ENCODE data around the gene FGF4.

FGF4 gene

GRCh38 chr11:69814411-69814810, 39.3 kb upstream of the FGF4 start:
- no peak for TF ChIP-seq CTCF (IDR thresholded peaks at IDR 0.05; ENCODE audit: borderline replicate concordance, insufficient read depth, low read depth, low read length)
- H3K4me3 ChIP-seq (ENCODE audit: low read depth, low read length) = no peak overlapping the region

- no peak for TF ChIP-seq CTCF (IDR thresholded peaks at IDR 0.05; ENCODE audit: borderline replicate concordance, insufficient read depth, low read depth, low read length)
- H3K4me3 ChIP-seq (ENCODE audit: low read depth, low read length) = no peak overlapping the region
Observed at GRCh38 chr11:69813839-69814238, 38.7 kb upstream of the FGF4 start.

GRCh38 chr11:69812946-69813345, 37.8 kb upstream of the FGF4 start:
- TF ChIP-seq CTCF (IDR thresholded peaks at IDR 0.05; ENCODE audit: borderline replicate concordance, insufficient read depth, low read depth, low read length) = no peak
- no peak overlapping the region for H3K4me3 ChIP-seq (ENCODE audit: low read depth, low read length)

GRCh38 chr11:69812256-69812655, 37.1 kb upstream of the FGF4 start:
- no peak overlapping the region for H3K4me3 ChIP-seq (ENCODE audit: low read depth, low read length)

GRCh38 chr11:69811431-69811830, 36.3 kb upstream of the FGF4 start:
- H3K4me3 ChIP-seq (ENCODE audit: low read depth, low read length) = no peak overlapping the region
- TF ChIP-seq CTCF (IDR thresholded peaks at IDR 0.05; ENCODE audit: borderline replicate concordance, insufficient read depth, low read depth, low read length) = no peak

More at GRCh38 chr11:69812256-69812655, 37.1 kb upstream of the FGF4 start:
- no peak for TF ChIP-seq CTCF (IDR thresholded peaks at IDR 0.05; ENCODE audit: borderline replicate concordance, insufficient read depth, low read depth, low read length)

GRCh38 chr11:69810289-69811118, 35.4 kb upstream of the FGF4 start:
- no peak for TF ChIP-seq CTCF (IDR thresholded peaks at IDR 0.05; ENCODE audit: borderline replicate concordance, insufficient read depth, low read depth, low read length)

GRCh38 chr11:69808667-69809086, 33.5 kb upstream of the FGF4 start:
- no peak for TF ChIP-seq CTCF (IDR thresholded peaks at IDR 0.05; ENCODE audit: borderline replicate concordance, insufficient read depth, low read depth, low read length)
- H3K4me3 ChIP-seq (ENCODE audit: low read depth, low read length) = no peak overlapping the region

More at GRCh38 chr11:69810289-69811118, 35.4 kb upstream of the FGF4 start:
- H3K4me3 ChIP-seq (ENCODE audit: low read depth, low read length) = no peak overlapping the region
